Frontal cortex (tissue), 4 donors: ENCODE data around the gene NFATC1. TPM values are rescaled to one million over a fixed set of nuclear protein-coding genes. Genes with fewer than 3 reads are reported as not detected.
A peak's percentile ranks its signal among the peaks of the same experiment; 100 is the strongest.

Experiments used
- DNase-seq, 2 donors: peaks; one replicate each; pipeline ENCODE4 v3.0.0; 2012; ENCODE audit warnings: low spot score in 2 of 2
- FAIRE-seq: peaks from 2 replicates; lab custom pipeline; 2012; peaks lifted over from hg19 to GRCh38; lab: Jason Lieb, UNC
- small RNA-seq: library from RNA; depleted of rRNA; stranded (forward); fragments of <200 nt; gene quantifications from one replicate; pipeline ENCODE3, GENCODE V24; 2014
- total RNA-seq: library from RNA; depleted of rRNA; stranded (reverse); fragments of >200 nt; gene quantifications from one replicate; pipeline ENCODE4 v1.2.3, GENCODE V29; 2014
- donor health status: control.
- donor health status: control.
- donor health status: control.

Gene NFATC1
- total RNA-seq, 1 donor from 2014 or later: 0.41 TPM

- DNase-seq (no peak), FAIRE-seq (no peak)
These were observed 176.5 kb downstream of the NFATC1 start for GRCh38 chr18:79572093-79572780.

GRCh38 chr18:79572848-79573451, 177.2 kb downstream of the NFATC1 start:
- FAIRE-seq: no peak

GRCh38 chr18:79573921-79574491, 178.3 kb downstream of the NFATC1 start:
- no peak for DNase-seq
- no peak for FAIRE-seq

More at GRCh38 chr18:79572848-79573451, 177.2 kb downstream of the NFATC1 start:
- no peak for DNase-seq

DNA sequence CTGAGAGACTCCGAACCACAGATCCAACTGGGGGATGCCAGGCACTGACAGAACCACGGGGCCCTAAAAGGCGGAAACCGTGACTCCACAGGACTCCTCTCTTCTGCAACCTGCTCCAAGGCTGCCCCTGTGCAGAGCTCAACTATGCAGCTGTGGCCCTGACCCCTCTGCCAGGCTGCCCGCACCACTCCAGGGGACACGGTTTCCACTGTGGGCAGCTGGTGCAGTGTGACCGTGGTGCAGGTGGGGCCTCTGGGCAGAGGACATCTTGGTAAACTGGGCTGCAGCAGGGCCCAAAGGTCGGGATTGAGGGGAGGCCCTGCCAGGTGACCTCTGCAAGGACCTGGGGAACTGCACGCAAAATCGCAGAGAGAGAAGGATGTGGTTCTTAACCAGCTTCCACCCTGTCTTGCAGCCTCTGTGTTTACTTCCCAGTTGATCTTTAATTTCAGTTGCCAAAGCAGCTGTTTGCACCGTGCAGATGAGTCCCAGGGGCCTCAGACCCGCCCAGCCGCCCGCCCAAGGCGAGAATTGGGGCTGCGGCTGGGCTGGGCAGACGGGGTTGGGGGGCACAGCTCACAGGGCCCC, 179.3 kb downstream of the NFATC1 start:
- DNase-seq (no peak), FAIRE-seq (no peak)

DNA sequence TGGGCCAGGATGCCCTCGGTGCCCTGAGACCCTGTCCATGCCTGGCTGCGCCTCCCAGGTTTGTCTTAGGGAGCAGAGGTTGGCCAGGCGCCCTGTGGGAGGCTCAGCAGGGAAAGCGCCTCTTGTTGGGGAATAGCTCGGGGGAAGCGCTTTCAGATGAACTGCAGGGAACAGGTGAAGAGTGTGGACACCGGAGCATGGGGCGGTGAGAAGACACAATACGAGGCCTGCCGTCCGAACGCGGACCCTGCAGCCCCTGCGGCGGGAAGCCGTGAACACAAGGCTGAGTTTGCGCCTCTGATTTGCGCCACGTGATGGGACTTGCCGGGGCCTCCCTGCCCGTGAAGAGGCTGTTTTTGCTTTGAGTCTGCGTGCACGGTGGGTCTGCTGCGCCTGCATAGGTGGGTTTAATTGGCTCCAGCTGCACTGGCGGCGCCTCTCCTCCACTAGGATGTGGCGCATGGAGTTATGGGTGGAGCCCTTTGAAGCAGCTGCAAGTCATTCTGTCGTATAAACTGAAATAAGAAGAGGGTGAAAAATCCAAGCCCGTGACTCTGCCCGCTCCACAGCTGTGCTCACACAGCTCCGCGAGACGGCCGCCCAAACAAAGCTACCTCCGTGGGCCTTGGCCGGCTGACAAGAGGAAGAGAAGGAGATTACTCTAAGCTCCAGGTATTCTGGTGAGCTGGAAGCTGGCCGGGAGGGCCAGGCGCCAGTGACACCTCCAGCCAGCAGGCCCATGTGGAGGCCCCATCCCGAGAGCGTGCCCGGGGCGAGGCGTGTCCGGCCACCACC, 180.4 kb downstream of the NFATC1 start:
- no peak for DNase-seq
- FAIRE-seq: no peak

DNA sequence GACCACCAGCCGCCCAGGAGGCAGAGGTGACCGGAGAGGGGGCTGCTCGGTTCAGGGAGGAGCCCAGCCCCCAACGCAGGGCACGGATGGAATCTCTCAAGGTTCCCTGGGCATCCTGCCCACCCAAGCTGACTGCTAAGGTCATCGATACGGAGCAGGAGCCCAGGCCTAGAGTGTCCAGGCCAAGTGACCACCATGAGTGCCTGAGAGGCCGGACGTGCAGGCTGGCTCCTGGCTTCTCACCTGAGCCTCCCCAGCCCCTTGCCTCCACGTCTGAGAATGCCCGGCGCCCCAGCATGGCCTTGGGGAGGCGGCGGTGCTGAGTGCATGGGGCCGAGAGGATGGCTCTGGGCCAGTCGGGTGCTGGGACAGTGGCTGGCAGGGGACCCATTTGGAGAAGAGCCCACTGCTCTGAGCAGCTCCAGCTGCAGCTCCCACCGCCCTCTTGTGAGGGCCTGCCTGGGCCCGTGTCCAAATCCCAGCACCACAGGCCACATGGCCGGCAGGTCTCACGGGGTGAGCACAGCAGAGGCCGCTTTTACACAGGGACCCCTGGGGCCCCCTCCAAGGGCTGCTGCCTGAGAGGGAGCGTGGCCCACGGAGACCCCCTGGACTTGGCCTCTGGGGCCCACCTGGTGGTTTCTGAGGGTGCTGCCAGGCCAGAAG, 181.1 kb downstream of the NFATC1 start:
- FAIRE-seq: no peak

GRCh38 chr18:79577451-79578395, 182.0 kb downstream of the NFATC1 start:
- no peak for DNase-seq
- no peak for FAIRE-seq

More for the DNA sequence above, 181.1 kb downstream of the NFATC1 start:
- peak; percentile 72 to 83 for DNase-seq

- DNase-seq (no peak), FAIRE-seq (no peak)
These were observed 182.9 kb downstream of the NFATC1 start for GRCh38 chr18:79578396-79579260.

Small RNA genes lying within 50 kb of the gene (small RNA-seq; reads per million reads assigned to genes)
- not detected for gene AC018445.2
